Natural killer cell (primary cell): ENCODE data around the gene SFSWAP. TPM values are rescaled to one million over a fixed set of nuclear protein-coding genes. Genes with fewer than 3 reads are reported as not detected.

Experiments
- ATAC-seq, 3 donors: fragments of 150-1000 bp in 2 of 3; fragments of 200-7000 bp in 1 of 3; cut with Tn5 transposase; 1 replicate in 1 of 3; 2 replicates in 2 of 3; pipeline ENCODE4 v1.10.0; 2021; ENCODE audit warnings: mild to moderate bottlenecking in 2 of 3, moderate library complexity in 2 of 3
- DNase-seq, 2 donors: peaks; one replicate each; pipeline versions ENCODE4 v3.0.0 to v3.0.0-alpha.2; 2013 to 2021; ENCODE audit warnings: mixed read lengths in 1 of 2
- H3K27ac ChIP-seq: one replicate; pipeline ENCODE4 v1.5.1; 2013; ENCODE audit warnings: mild to moderate bottlenecking, low read length
- H3K27me3 ChIP-seq: one replicate; pipeline ENCODE4 v1.6.1; 2013; ENCODE audit warnings: low read length; ENCODE audit not compliant: control insufficient read depth, insufficient read depth
- H3K36me3 ChIP-seq: one replicate; pipeline ENCODE4 v1.6.1; 2013; ENCODE audit warnings: low read length; ENCODE audit not compliant: control insufficient read depth, insufficient read depth
- H3K4me1 ChIP-seq: one replicate; pipeline ENCODE4 v1.6.1; 2013; ENCODE audit warnings: low read length; ENCODE audit not compliant: control insufficient read depth, insufficient read depth
- H3K4me3 ChIP-seq: one replicate; pipeline ENCODE4 v1.5.1; 2013; ENCODE audit warnings: low read length
- H3K9me3 ChIP-seq: one replicate; pipeline ENCODE4 v1.6.1; 2013; ENCODE audit warnings: low read length; ENCODE audit not compliant: control insufficient read depth, insufficient read depth
- H3K27ac Mint-ChIP-seq, 2 donors: one replicate each; pipeline ENCODE4 v1.8.0; 2022; ENCODE audit warnings: mild to moderate bottlenecking in 2 of 2, mixed read lengths in 2 of 2, moderate library complexity in 1 of 2
- H3K27me3 Mint-ChIP-seq, 2 donors: one replicate each; pipeline ENCODE4 v1.8.0; 2022; ENCODE audit warnings: low read depth in 2 of 2, mixed read lengths in 2 of 2
- H3K36me3 Mint-ChIP-seq: one replicate; pipeline ENCODE4 v1.8.0; 2022; ENCODE audit warnings: mixed read lengths
- H3K4me1 Mint-ChIP-seq, 2 donors: one replicate each; pipeline ENCODE4 v1.8.0; 2022; ENCODE audit warnings: mixed read lengths in 2 of 2
- H3K4me3 Mint-ChIP-seq: one replicate; pipeline ENCODE4 v1.8.0; 2022; ENCODE audit warnings: mild to moderate bottlenecking, moderate library complexity, mixed read lengths
- H3K9me3 Mint-ChIP-seq, 2 donors: one replicate each; pipeline ENCODE4 v1.8.0; 2022; ENCODE audit warnings: mixed read lengths in 2 of 2
- WGBS: methylation state at CpG from one replicate; pipeline ENCODE4 v1.1.7; 2013; ENCODE audit warnings: missing lambda C conversion rate; ENCODE audit not compliant: insufficient coverage; 5-methylcytosine and 5-hydroxymethylcytosine counted together
- intact Hi-C: fragments of 100-400 bp; cut with micrococcal nuclease; formaldehyde crosslinking; loops from one replicate; pipeline ENCODE4 v1.14.2; 2022
- total RNA-seq, 4 donors: library from RNA; stranded (reverse); fragments of 120-200 nt in 1 of 4; gene quantifications; one replicate each; pipeline versions ENCODE4 v1.2.3 to v1.2.4, GENCODE V29; 2013 to 2022
- TF ChIP-seq, protein P1 (sequence below): fragments of 200-600 bp; IDR thresholded peaks from one replicate; pipeline ENCODE4 v1.8.0; 2022; ENCODE audit warnings: antibody characterized with exemption

The SFSWAP gene
- total RNA-seq, 3 donors from 2014 or later (not counting 1 experiment from before 2014, with no cell fraction given) = 99.1 to 109 (median 102) TPM

DNA sequence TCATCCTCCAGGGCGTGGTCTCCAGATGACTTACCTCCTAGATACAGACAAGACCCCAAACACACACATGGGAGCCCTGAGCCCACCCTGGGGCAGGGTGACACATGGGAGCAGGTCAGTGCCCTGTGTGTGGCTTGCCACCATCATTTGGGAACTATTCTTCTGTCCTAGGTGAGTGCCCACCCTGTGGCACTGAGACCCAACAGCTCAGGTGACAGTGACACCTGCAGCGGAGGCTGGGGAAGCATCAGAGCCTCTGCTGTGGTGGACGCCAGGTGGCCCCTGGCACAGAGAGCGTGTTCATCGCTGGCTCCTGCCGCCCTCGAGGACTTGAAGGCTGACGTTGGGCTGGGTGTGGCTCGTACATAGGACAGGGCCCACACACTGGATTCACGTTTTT, 23.0 kb downstream of the SFSWAP start:
- no peak overlapping the region for H3K27ac ChIP-seq
- peaks cover 66% of the 10 kb centered on the region for H3K36me3 ChIP-seq
- 96% methylated on average over 10 of the region's 10 CpGs for WGBS
- Mint-ChIP-seq H3K36me3 (peaks cover 8% of the 10 kb centered on the region), H3K27me3 (no peaks in the 10 kb centered on the region), H3K27ac (no peak overlapping the region), H3K4me3 (no peak overlapping the region), H3K9me3 (no peaks in the 10 kb centered on the region), H3K4me1 (no peaks in the 10 kb centered on the region)
- H3K9me3 ChIP-seq = no peaks in the 10 kb centered on the region
- ATAC-seq (no peak), DNase-seq (no peak)
- H3K4me3 ChIP-seq = no peak overlapping the region
- no peaks in the 10 kb centered on the region for H3K4me1 ChIP-seq
- TF ChIP-seq, protein P1, sequence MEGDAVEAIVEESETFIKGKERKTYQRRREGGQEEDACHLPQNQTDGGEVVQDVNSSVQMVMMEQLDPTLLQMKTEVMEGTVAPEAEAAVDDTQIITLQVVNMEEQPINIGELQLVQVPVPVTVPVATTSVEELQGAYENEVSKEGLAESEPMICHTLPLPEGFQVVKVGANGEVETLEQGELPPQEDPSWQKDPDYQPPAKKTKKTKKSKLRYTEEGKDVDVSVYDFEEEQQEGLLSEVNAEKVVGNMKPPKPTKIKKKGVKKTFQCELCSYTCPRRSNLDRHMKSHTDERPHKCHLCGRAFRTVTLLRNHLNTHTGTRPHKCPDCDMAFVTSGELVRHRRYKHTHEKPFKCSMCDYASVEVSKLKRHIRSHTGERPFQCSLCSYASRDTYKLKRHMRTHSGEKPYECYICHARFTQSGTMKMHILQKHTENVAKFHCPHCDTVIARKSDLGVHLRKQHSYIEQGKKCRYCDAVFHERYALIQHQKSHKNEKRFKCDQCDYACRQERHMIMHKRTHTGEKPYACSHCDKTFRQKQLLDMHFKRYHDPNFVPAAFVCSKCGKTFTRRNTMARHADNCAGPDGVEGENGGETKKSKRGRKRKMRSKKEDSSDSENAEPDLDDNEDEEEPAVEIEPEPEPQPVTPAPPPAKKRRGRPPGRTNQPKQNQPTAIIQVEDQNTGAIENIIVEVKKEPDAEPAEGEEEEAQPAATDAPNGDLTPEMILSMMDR = no peak
- intact Hi-C loops = no loop called here
- H3K27me3 ChIP-seq = no peaks in the 10 kb centered on the region

DNA sequence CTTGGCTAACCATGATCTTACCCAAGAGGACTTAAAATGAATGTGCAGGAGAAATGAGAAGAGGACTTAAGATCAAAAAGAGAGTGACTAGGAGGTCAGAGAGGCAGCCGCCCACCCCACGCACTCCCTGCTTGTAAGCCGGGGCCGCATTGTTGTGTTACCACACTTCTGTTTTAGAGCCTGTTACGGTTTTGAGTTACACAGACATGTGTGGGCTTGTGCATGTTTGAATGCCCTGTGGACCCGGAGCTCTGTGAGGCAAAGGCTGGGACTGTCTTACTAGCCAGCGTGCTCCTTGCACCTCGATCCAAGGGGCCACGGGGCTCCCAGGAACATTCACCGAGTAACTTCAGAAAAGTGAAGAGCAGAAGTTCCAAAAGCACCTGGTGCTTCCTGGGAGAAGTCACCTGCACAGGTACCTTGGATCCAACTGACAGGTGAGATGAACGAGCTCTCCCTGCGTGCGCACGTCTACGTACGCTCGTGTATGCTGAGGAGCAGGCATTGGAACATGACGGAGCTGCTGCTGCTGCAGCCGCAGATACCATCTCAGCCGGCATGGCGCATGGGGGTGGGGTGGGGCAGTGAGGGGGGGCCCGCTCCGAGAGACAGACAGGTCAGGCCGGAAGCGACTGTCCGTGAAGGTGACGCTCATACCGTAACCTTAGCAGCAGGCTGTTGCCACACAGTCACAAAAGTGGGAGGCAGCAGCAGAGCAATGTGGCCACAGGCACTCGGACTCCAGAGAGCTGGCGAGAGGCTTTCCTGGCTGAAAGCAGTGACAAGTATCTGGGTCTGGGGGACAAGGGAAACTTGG, 23.7 kb downstream of the SFSWAP start:
- no peaks in the 10 kb centered on the region for H3K9me3 ChIP-seq
- Mint-ChIP-seq H3K36me3 (peaks cover 4% of the 10 kb centered on the region), H3K9me3 (no peaks in the 10 kb centered on the region), H3K4me1 (no peaks in the 10 kb centered on the region), H3K27ac (no peak overlapping the region), H3K27me3 (no peaks in the 10 kb centered on the region), H3K4me3 (no peak overlapping the region)
- peaks cover 60% of the 10 kb centered on the region for H3K36me3 ChIP-seq
- no peak overlapping the region for H3K27ac ChIP-seq
- no peaks in the 10 kb centered on the region for H3K4me1 ChIP-seq
- TF ChIP-seq, protein P1 = no peak
- ATAC-seq (no peak), DNase-seq (no peak)
- no peaks in the 10 kb centered on the region for H3K27me3 ChIP-seq
- 97% methylated on average over 30 of the region's 30 CpGs for WGBS
- no peak overlapping the region for H3K4me3 ChIP-seq
- intact Hi-C loops = no loop called here

DNA sequence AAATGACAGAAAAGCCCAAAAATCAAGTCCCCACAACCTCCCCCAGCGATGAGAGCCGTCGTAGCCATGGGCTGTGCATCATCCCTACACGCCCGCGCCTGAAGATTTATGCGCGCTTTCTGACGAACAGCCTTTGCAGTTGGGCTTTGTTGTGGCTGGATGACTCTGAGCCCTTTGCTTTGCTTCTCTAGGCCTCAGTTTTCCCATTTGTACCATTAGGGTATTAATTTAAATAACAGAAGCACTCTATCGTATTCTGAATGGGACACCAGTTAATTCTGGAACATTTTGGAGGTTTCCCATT, 24.2 kb downstream of the SFSWAP start:
- Mint-ChIP-seq H3K9me3 (no peaks in the 10 kb centered on the region), H3K4me3 (no peak overlapping the region), H3K36me3 (no peaks in the 10 kb centered on the region), H3K27ac (no peak overlapping the region), H3K27me3 (no peaks in the 10 kb centered on the region), H3K4me1 (no peaks in the 10 kb centered on the region)
- Histone ChIP-seq H3K4me1 (no peaks in the 10 kb centered on the region), H3K36me3 (peaks cover 58% of the 10 kb centered on the region), H3K27ac (no peak overlapping the region), H3K4me3 (no peak overlapping the region), H3K9me3 (no peaks in the 10 kb centered on the region), H3K27me3 (no peaks in the 10 kb centered on the region)
- TF ChIP-seq, protein P1 = no peak
- DNase-seq (no peak), ATAC-seq (no peak)
- 97% methylated on average over 10 of the region's 10 CpGs for WGBS
- intact Hi-C loops = no loop called here
